Astrocyte of the cerebellum (primary cell): ENCODE measurements around the gene NMBR.
A peak's percentile ranks its signal among the peaks of the same experiment; 100 is the strongest.
"Not testable (repeated sequence)": the region's sequence is repeated elsewhere in the genome, so short reads cannot be mapped to it uniquely, and the experiment has no call there.

Experiments used
- DNase-seq: peaks from one replicate; pipeline ENCODE4 v3.0.0-alpha.2; 2011; ENCODE audit warnings: low read depth
- H3K4me3 ChIP-seq: 2 replicates; pipeline ENCODE4 v1.5.1; 2011; ENCODE audit warnings: mild to moderate bottlenecking, low read depth, low read length, moderate library complexity
- in situ Hi-C: cut with HindIII; loops from 2 replicates; pipeline ENCODE4 v1.10.0; 2017; ENCODE audit warnings: low sequenced_read_pairs
- TF ChIP-seq, protein P1 (sequence below): IDR thresholded peaks from 2 replicates; pipeline ENCODE4 v1.5.1; 2012; ENCODE audit warnings: low read length, low read depth, moderate library complexity, mild to moderate bottlenecking; ENCODE audit errors: missing control alignments

NMBR gene

DNA sequence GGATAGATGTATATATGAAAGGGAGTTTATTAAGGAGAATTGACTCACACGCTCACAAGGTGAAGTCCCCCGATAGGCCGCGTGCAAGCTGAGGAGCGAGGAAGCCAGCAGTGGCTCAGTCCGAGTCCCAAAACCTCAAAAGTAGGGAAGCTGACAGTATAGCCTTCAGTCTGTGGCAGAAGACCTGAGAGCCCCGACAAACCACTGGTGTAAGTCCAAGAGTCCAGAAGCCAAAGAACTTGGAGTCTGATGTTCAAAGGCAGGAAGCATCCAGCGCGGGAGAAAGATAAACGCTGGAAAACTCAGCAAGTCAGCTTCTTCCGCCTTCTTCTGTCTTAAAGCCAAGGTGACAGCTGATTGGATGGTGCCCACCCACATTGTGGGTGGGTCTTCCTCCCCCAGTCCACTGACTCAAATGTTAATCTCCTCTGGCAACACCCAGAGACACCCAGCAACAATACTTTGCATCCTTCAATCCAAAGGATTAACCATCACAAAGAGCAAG lies 116.8 kb downstream of the NMBR start:
- in situ Hi-C loops, result no loop called here
- DNase-seq, result no peak
- peak overlapping the region; percentile 21 for H3K4me3 ChIP-seq

GRCh38 chr6:142028527-142028926 lies 118.4 kb downstream of the NMBR start:
- TF ChIP-seq, protein P1, sequence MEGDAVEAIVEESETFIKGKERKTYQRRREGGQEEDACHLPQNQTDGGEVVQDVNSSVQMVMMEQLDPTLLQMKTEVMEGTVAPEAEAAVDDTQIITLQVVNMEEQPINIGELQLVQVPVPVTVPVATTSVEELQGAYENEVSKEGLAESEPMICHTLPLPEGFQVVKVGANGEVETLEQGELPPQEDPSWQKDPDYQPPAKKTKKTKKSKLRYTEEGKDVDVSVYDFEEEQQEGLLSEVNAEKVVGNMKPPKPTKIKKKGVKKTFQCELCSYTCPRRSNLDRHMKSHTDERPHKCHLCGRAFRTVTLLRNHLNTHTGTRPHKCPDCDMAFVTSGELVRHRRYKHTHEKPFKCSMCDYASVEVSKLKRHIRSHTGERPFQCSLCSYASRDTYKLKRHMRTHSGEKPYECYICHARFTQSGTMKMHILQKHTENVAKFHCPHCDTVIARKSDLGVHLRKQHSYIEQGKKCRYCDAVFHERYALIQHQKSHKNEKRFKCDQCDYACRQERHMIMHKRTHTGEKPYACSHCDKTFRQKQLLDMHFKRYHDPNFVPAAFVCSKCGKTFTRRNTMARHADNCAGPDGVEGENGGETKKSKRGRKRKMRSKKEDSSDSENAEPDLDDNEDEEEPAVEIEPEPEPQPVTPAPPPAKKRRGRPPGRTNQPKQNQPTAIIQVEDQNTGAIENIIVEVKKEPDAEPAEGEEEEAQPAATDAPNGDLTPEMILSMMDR, result no peak
- no peak overlapping the region for H3K4me3 ChIP-seq
- in situ Hi-C loops, result no loop called here
- no peak for DNase-seq

More for the DNA sequence above, 116.8 kb downstream of the NMBR start:
- TF ChIP-seq, protein P1, result no peak

DNA sequence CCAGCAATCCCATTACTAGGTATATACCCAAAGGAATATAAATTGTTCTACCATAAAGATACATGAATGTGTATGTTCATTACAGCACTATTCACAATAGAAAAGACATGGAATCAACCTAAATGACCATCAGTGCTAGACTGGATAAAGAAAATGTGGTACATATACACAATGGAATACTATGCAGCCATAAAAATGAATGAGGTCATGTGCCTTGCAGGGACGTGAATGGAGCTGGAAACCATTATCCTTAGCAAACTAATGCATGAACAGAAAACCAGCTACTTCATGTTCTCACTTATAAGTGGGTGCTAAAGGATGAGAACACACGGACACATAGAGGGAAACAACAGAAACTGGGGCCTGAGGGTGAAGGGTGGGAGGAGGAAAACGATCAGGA lies 119.1 kb downstream of the NMBR start:
- DNase-seq, in situ Hi-C loops, H3K4me3 ChIP-seq: not testable (repeated sequence)

GRCh38 chr6:142027074-142027473 lies 119.8 kb downstream of the NMBR start:
- H3K4me3 ChIP-seq, result no peak overlapping the region
- DNase-seq, result no peak
- TF ChIP-seq, protein P1, result no peak
- in situ Hi-C loops, result no loop called here

DNA sequence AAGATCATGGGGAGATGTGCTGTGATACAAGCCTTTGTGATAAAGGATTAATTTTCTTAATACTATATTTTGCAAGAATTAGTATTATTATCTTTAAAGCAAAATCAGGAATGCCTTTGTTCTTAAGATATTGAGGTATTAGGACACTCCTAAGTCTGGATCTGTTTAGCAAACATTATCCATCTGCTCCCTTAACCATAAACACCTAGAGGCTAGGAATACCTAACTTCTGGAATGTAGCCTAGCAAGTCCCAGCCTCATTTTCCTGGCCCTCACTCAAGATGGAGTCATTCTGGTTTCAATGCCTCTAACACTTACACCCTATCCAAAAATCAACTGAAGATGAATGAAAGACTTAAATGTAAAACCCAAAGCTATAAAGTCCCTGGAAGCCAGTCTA lies 120.5 kb downstream of the NMBR start:
- DNase-seq, result no peak
- TF ChIP-seq, protein P1, result no peak
- in situ Hi-C loops, result no loop called here
- no peak overlapping the region for H3K4me3 ChIP-seq
